HEK293 (cell line): Measurements from ENCODE around the gene GMPR.

Experiments
- CTCF ChIA-PET: fragments of 350-600 bp; formaldehyde crosslinking; extraction: SDS; loops from one replicate; lab custom pipeline; 2021; ENCODE audit warnings: antibody characterized with exemption; lab: Yijun Ruan, JAX
- POLR2A ChIA-PET: fragments of 300-600 bp; formaldehyde crosslinking; extraction: SDS; loops from one replicate; lab custom pipeline; 2020; ENCODE audit warnings: antibody characterized with exemption, inconsistent platforms; lab: Yijun Ruan, JAX
- H3K27ac ChIP-seq: fragments of 200-500 bp; sonication (Bioruptor generic); 2 replicates; pipeline ENCODE4 v1.5.1; 2014; ENCODE audit warnings: low read depth, low read length, control low read depth, inconsistent platforms; ENCODE audit errors: extremely low read depth
- H3K36me3 ChIP-seq, 2 experiments: fragments of 200-500 bp in 1 of 2; sonication (Bioruptor generic) in 1 of 2; 1 replicate in 1 of 2; 2 replicates in 1 of 2; pipeline ENCODE4 v1.5.1; 2014 to 2017; ENCODE audit warnings: inconsistent platforms in 2 of 2, low read length in 2 of 2; ENCODE audit not compliant: control insufficient read depth in 2 of 2, insufficient read depth in 1 of 2
- H3K4me1 ChIP-seq: fragments of 200-500 bp; sonication (Bioruptor generic); 2 replicates; pipeline ENCODE4 v1.5.1; 2014; ENCODE audit warnings: mild to moderate bottlenecking, low read length, inconsistent platforms; ENCODE audit not compliant: control insufficient read depth, insufficient read depth
- H3K4me3 ChIP-seq: 2 replicates; pipeline ENCODE4 v1.5.1; 2011; ENCODE audit warnings: low read depth, mild to moderate bottlenecking, control low read depth, low read length, moderate library complexity
- H3K9me3 ChIP-seq: fragments of 200-500 bp; sonication (Bioruptor generic); 2 replicates; pipeline ENCODE4 v1.5.1; 2014; ENCODE audit warnings: low read depth, low read length, inconsistent platforms; ENCODE audit not compliant: control insufficient read depth, insufficient read depth
- GLI4 ChIP-seq: fragments of 450-650 bp; formaldehyde crosslinking; IDR thresholded peaks from 2 replicates; pipeline ENCODE4 v1.5.1; 2016; ENCODE audit warnings: missing biosample characterization, missing genetic modification characterization
- HOXA7 ChIP-seq: sonication (generic); formaldehyde crosslinking; IDR thresholded peaks from 2 replicates; pipeline ENCODE4 v1.8.1; 2022; ENCODE audit warnings: missing genetic modification reagents, borderline replicate concordance
- KLF7 ChIP-seq: fragments of 450-650 bp; formaldehyde crosslinking; IDR thresholded peaks from 2 replicates; pipeline ENCODE4 v1.5.1; 2016; ENCODE audit warnings: missing biosample characterization, missing genetic modification characterization, borderline replicate concordance
- KLF9 ChIP-seq: fragments of 450-650 bp; formaldehyde crosslinking; IDR thresholded peaks from 2 replicates; pipeline ENCODE4 v1.5.1; 2016; ENCODE audit warnings: missing biosample characterization, missing genetic modification characterization, low read depth
- OVOL3 ChIP-seq: fragments of 450-650 bp; formaldehyde crosslinking; IDR thresholded peaks from 2 replicates; pipeline ENCODE4 v1.5.1; 2016; ENCODE audit warnings: missing biosample characterization, missing genetic modification characterization
- ZNF146 ChIP-seq: fragments of 450-650 bp; formaldehyde crosslinking; IDR thresholded peaks from 2 replicates; pipeline ENCODE4 v1.5.1; 2016; ENCODE audit warnings: missing biosample characterization, missing genetic modification characterization
- ZNF169 ChIP-seq: fragments of 450-650 bp; formaldehyde crosslinking; IDR thresholded peaks from 2 replicates; pipeline ENCODE4 v1.5.1; 2016; ENCODE audit warnings: missing biosample characterization, missing genetic modification characterization
- ZNF214 ChIP-seq: fragments of 450-650 bp; formaldehyde crosslinking; IDR thresholded peaks from 2 replicates; pipeline ENCODE4 v1.5.1; 2017; ENCODE audit warnings: missing biosample characterization, mild to moderate bottlenecking, missing genetic modification characterization, borderline replicate concordance
- ZNF292 ChIP-seq: fragments of 450-650 bp; formaldehyde crosslinking; IDR thresholded peaks from 2 replicates; pipeline ENCODE4 v1.5.1; 2016; ENCODE audit warnings: low read depth, missing biosample characterization, missing genetic modification characterization, borderline replicate concordance
- ZNF335 ChIP-seq: fragments of 450-650 bp; formaldehyde crosslinking; conservative IDR thresholded peaks from 2 replicates; pipeline ENCODE4 v1.5.1; 2016; ENCODE audit warnings: missing biosample characterization, missing genetic modification characterization
- ZNF548 ChIP-seq: fragments of 450-650 bp; formaldehyde crosslinking; IDR thresholded peaks from 2 replicates; pipeline ENCODE4 v1.5.1; 2016; ENCODE audit warnings: missing biosample characterization, missing genetic modification characterization
- ZNF670 ChIP-seq: fragments of 450-650 bp; formaldehyde crosslinking; IDR thresholded peaks from 2 replicates; pipeline ENCODE4 v1.5.1; 2016; ENCODE audit warnings: missing biosample characterization, missing genetic modification characterization, low read depth
- ZNF701 ChIP-seq: fragments of 450-650 bp; formaldehyde crosslinking; IDR thresholded peaks from 2 replicates; pipeline ENCODE4 v1.5.1; 2016; ENCODE audit warnings: missing biosample characterization, missing genetic modification characterization
- ZNF76 ChIP-seq: fragments of 450-650 bp; formaldehyde crosslinking; IDR thresholded peaks from 2 replicates; pipeline ENCODE4; 2016; ENCODE audit warnings: low read depth, missing biosample characterization, missing genetic modification characterization, borderline replicate concordance
- TF ChIP-seq, protein P1 (sequence below): fragments of 450-650 bp; formaldehyde crosslinking; IDR thresholded peaks from 2 replicates; pipeline ENCODE4 v1.5.1; 2016; ENCODE audit warnings: missing biosample characterization, missing genetic modification characterization
- TF ChIP-seq, protein P2 (sequence below): fragments of 450-650 bp; formaldehyde crosslinking; IDR thresholded peaks from 2 replicates; pipeline ENCODE4 v1.5.1; 2016; ENCODE audit warnings: missing biosample characterization, missing genetic modification characterization
- TF ChIP-seq, protein P3 (sequence below): sonication (generic); formaldehyde crosslinking; IDR thresholded peaks from 2 replicates; pipeline ENCODE4 v1.8.1; 2022; ENCODE audit warnings: mild to moderate bottlenecking, moderate library complexity, missing genetic modification reagents
- TF ChIP-seq, protein P4 (sequence below): fragments of 450-650 bp; formaldehyde crosslinking; IDR thresholded peaks from 2 replicates; pipeline ENCODE4 v1.5.1; 2016; ENCODE audit warnings: missing biosample characterization, missing genetic modification characterization, borderline replicate concordance

GMPR gene

DNA sequence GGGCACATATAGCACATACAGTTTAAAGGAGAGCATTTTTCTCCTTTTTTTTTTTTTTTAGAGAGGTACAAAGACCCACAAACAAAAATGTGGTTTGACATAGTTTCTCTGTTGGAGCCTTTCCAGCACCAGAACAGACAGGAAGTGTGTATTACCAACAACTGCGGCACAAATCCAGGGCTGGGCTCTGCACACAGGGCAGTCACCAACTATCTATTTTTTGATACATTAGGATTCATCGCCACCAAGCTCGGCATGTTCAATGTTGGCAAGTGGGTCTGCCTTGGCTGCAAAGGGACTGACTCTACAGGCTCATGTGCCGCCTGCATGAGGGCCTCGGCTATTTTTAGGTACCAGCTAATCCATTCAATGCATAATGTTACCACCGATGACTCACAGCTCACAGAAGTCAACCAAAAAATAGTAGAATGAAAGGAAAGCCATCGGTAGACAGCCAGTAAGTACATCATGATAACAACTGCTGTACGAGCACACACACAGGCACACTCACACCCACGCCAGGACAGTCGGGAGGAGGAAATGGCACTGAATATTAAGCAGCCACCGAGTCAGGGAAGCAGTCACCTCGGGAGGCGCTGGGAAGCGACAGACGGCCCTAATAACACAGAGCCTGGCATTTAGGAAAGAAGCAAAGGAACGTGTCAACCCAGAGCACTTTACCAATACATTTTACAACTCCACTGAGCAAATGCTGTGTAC, 81.6 kb downstream of the GMPR start (continued):
- TF ChIP-seq, protein P1, sequence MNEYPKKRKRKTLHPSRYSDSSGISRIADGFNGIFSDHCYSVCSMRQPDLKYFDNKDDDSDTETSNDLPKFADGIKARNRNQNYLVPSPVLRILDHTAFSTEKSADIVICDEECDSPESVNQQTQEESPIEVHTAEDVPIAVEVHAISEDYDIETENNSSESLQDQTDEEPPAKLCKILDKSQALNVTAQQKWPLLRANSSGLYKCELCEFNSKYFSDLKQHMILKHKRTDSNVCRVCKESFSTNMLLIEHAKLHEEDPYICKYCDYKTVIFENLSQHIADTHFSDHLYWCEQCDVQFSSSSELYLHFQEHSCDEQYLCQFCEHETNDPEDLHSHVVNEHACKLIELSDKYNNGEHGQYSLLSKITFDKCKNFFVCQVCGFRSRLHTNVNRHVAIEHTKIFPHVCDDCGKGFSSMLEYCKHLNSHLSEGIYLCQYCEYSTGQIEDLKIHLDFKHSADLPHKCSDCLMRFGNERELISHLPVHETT (tag by site-specific recombination), result peak; percentile 41; the same call in 1 of the 2 replicates
- no peak for TF ChIP-seq ZNF214 (tag by site-specific recombination)

DNA sequence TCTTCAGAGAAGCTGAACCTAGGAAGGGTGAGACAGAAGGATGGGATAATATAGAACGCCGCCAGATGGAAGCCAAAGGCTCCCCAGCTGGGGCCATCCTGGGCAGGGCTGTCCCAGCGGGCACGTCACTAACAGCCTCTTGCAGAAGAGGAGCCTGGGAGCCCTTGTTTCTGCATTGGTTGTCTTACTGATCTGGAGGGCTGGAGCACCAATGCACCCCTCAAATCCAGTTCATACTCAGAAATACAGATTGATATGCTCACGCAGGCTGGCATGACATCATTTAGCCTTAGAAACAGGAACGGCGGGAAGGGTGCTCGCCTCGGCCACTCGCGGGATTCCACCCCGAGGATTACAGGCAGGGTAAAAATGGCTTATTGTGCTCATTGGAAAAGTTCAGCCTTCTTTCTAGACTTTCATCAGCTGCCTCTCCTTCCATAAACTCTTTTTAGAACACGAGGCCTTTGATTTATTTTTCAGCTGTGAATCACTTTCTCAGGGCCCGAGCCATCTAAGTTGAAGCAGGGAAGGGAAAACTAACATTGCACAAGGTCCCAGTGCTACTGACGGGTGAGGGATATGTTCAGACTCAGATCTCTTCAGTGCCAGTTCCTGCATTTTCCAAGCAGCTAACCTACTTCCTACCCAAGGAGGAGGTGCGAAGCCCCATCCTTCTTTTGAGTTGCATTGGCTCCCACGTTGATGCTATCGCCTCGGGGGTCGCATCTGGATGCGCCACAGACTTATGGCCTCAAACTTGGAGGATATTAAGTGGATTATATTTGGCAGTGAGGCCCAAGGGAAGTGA, 82.3 kb downstream of the GMPR start:
- Histone ChIP-seq H3K4me1 (peaks cover 11% of the 10 kb centered on the region), H3K9me3 (no peaks in the 10 kb centered on the region), H3K4me3 (no peak overlapping the region)
- CTCF ChIA-PET, result interaction anchor here (0.5 to 8.5 kb wide), 6 partner anchors 12 to 454 kb away, joined by 3 to 86 read pairs (median 4); no protein-coding TSS in a partner anchor
- TF ChIP-seq, protein P2, sequence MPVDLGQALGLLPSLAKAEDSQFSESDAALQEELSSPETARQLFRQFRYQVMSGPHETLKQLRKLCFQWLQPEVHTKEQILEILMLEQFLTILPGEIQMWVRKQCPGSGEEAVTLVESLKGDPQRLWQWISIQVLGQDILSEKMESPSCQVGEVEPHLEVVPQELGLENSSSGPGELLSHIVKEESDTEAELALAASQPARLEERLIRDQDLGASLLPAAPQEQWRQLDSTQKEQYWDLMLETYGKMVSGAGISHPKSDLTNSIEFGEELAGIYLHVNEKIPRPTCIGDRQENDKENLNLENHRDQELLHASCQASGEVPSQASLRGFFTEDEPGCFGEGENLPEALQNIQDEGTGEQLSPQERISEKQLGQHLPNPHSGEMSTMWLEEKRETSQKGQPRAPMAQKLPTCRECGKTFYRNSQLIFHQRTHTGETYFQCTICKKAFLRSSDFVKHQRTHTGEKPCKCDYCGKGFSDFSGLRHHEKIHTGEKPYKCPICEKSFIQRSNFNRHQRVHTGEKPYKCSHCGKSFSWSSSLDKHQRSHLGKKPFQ (tag by site-specific recombination), result no peak
- no peak for TF ChIP-seq ZNF670 (tag by site-specific recombination)
- no peak for TF ChIP-seq OVOL3 (tag by site-specific recombination)
- TF ChIP-seq GLI4 (tag by site-specific recombination), result no peak
- no peak for TF ChIP-seq KLF7 (tag by site-specific recombination)
- TF ChIP-seq ZNF292 (tag by site-specific recombination), result no peak
- no peak for TF ChIP-seq ZNF548 (tag by site-specific recombination)
- no peak for TF ChIP-seq KLF9 (tag by site-specific recombination)
- TF ChIP-seq ZNF146 (tag by site-specific recombination), result no peak
- TF ChIP-seq HOXA7 (CRISPR knock-in tag), result no peak
- no peak for TF ChIP-seq ZNF701
- TF ChIP-seq, protein P3, sequence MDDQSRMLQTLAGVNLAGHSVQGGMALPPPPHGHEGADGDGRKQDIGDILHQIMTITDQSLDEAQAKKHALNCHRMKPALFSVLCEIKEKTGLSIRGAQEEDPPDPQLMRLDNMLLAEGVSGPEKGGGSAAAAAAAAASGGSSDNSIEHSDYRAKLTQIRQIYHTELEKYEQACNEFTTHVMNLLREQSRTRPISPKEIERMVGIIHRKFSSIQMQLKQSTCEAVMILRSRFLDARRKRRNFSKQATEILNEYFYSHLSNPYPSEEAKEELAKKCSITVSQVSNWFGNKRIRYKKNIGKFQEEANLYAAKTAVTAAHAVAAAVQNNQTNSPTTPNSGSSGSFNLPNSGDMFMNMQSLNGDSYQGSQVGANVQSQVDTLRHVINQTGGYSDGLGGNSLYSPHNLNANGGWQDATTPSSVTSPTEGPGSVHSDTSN (CRISPR knock-in tag), result no peak
- TF ChIP-seq ZNF169, result no peak
- TF ChIP-seq, protein P4, sequence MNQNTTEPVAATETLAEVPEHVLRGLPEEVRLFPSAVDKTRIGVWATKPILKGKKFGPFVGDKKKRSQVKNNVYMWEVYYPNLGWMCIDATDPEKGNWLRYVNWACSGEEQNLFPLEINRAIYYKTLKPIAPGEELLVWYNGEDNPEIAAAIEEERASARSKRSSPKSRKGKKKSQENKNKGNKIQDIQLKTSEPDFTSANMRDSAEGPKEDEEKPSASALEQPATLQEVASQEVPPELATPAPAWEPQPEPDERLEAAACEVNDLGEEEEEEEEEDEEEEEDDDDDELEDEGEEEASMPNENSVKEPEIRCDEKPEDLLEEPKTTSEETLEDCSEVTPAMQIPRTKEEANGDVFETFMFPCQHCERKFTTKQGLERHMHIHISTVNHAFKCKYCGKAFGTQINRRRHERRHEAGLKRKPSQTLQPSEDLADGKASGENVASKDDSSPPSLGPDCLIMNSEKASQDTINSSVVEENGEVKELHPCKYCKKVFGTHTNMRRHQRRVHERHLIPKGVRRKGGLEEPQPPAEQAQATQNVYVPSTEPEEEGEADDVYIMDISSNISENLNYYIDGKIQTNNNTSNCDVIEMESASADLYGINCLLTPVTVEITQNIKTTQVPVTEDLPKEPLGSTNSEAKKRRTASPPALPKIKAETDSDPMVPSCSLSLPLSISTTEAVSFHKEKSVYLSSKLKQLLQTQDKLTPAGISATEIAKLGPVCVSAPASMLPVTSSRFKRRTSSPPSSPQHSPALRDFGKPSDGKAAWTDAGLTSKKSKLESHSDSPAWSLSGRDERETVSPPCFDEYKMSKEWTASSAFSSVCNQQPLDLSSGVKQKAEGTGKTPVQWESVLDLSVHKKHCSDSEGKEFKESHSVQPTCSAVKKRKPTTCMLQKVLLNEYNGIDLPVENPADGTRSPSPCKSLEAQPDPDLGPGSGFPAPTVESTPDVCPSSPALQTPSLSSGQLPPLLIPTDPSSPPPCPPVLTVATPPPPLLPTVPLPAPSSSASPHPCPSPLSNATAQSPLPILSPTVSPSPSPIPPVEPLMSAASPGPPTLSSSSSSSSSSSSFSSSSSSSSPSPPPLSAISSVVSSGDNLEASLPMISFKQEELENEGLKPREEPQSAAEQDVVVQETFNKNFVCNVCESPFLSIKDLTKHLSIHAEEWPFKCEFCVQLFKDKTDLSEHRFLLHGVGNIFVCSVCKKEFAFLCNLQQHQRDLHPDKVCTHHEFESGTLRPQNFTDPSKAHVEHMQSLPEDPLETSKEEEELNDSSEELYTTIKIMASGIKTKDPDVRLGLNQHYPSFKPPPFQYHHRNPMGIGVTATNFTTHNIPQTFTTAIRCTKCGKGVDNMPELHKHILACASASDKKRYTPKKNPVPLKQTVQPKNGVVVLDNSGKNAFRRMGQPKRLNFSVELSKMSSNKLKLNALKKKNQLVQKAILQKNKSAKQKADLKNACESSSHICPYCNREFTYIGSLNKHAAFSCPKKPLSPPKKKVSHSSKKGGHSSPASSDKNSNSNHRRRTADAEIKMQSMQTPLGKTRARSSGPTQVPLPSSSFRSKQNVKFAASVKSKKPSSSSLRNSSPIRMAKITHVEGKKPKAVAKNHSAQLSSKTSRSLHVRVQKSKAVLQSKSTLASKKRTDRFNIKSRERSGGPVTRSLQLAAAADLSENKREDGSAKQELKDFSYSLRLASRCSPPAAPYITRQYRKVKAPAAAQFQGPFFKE (tag by site-specific recombination), result no peak
- no peak for TF ChIP-seq ZNF76 (tag by site-specific recombination)
- no peak for TF ChIP-seq ZNF335
- TF ChIP-seq, all 188 proteins: peak for 0
- peak overlapping the region; percentile 59 for H3K27ac ChIP-seq
- POLR2A ChIA-PET, result interaction anchor here (1.4 kb wide), 1 partner anchor 18 kb away, joined by 3 read pairs; no protein-coding TSS in a partner anchor
- H3K36me3 ChIP-seq, result peaks cover 0 to under 1% of the 10 kb centered on the region in 2 experiments; a peak in 2 of 3 replicates
